Loucy (cell line): ENCODE measurements around the gene TUT4.

ENCODE experiments used
- H2AFZ ChIP-seq: fragments of 200-600 bp; sonication (generic); 2 replicates; pipeline ENCODE4 v1.6.0; 2016; ENCODE audit warnings: antibody characterized with exemption, mild to moderate bottlenecking, low read length, moderate library complexity
- H3F3A ChIP-seq: fragments of 200-600 bp; 2 replicates; pipeline ENCODE4 v1.6.0; 2016; ENCODE audit warnings: antibody characterized with exemption, low read depth, mild to moderate bottlenecking
- H3K27me3 ChIP-seq: fragments of 200-600 bp; sonication (generic); 2 replicates; pipeline ENCODE4 v1.6.1; 2014; ENCODE audit warnings: low read length, mild to moderate bottlenecking; ENCODE audit not compliant: insufficient read depth, poor library complexity, severe bottlenecking
- H3K36me3 ChIP-seq: fragments of 200-600 bp; sonication (generic); 2 replicates; pipeline ENCODE4 v1.6.1; 2016; ENCODE audit warnings: low read length; ENCODE audit not compliant: insufficient read depth
- H3K4me1 ChIP-seq: fragments of 200-600 bp; sonication (generic); 2 replicates; pipeline ENCODE4 v1.5.1; 2014; ENCODE audit warnings: low read length, mild to moderate bottlenecking; ENCODE audit not compliant: insufficient read depth, poor library complexity, severe bottlenecking
- H3K4me2 ChIP-seq: fragments of 200-600 bp; sonication (generic); 2 replicates; pipeline ENCODE4 v1.6.0; 2014; ENCODE audit warnings: antibody characterized with exemption, low read length, low read depth, mild to moderate bottlenecking; ENCODE audit not compliant: poor library complexity, severe bottlenecking
- H3K4me3 ChIP-seq: fragments of 200-600 bp; sonication (generic); 2 replicates; pipeline ENCODE4 v1.5.1; 2014; ENCODE audit warnings: low read length, mild to moderate bottlenecking, mixed read lengths; ENCODE audit not compliant: poor library complexity, severe bottlenecking
- H3K79me2 ChIP-seq: fragments of 200-600 bp; sonication (generic); 2 replicates; pipeline ENCODE4 v1.6.1; 2014; ENCODE audit warnings: low read length; ENCODE audit not compliant: insufficient read depth
- H3K9ac ChIP-seq: fragments of 200-600 bp; sonication (generic); 2 replicates; pipeline ENCODE4 v1.6.0; 2014; ENCODE audit warnings: mild to moderate bottlenecking, low read depth, low read length, moderate library complexity; ENCODE audit not compliant: poor library complexity, severe bottlenecking
- H3K9me2 ChIP-seq: fragments of 200-600 bp; sonication (generic); replicated peaks from 2 replicates; pipeline ENCODE4 v1.6.1; 2016; ENCODE audit warnings: low read depth, low read length, mixed read lengths
- H3K9me3 ChIP-seq: fragments of 200-600 bp; sonication (generic); 2 replicates; pipeline ENCODE4 v1.6.1; 2014; ENCODE audit warnings: mild to moderate bottlenecking, antibody characterized with exemption, low read length, low read depth; ENCODE audit not compliant: insufficient read depth
- H4K20me1 ChIP-seq: fragments of 200-600 bp; sonication (generic); 2 replicates; pipeline ENCODE4 v1.6.0; 2014; ENCODE audit warnings: antibody characterized with exemption, low read length, mild to moderate bottlenecking; ENCODE audit not compliant: insufficient read depth, poor library complexity, severe bottlenecking
- CTCF ChIP-seq: fragments of 200-600 bp; sonication (generic); conservative IDR thresholded peaks from 2 replicates; pipeline ENCODE4 v1.5.1; 2014; ENCODE audit warnings: mild to moderate bottlenecking, antibody characterized with exemption, low read length
- EZH2phosphoT487 ChIP-seq: fragments of 200-600 bp; IDR thresholded peaks from 2 replicates; pipeline ENCODE4 v1.6.1; 2018; ENCODE audit warnings: antibody characterized with exemption, mild to moderate bottlenecking, moderate library complexity, borderline replicate concordance

The TUT4 gene

GRCh38 chr1:52386458-52386857 lies 166.4 kb downstream of the TUT4 start:
- no peak overlapping the region for H2AFZ ChIP-seq
- no peaks in the 10 kb centered on the region for H3K9me3 ChIP-seq
- TF ChIP-seq EZH2phosphoT487: no peak
- no peak for TF ChIP-seq CTCF
- no peaks in the 10 kb centered on the region for H3F3A ChIP-seq
- peaks cover 80% of the 10 kb centered on the region for H3K36me3 ChIP-seq
- H4K20me1 ChIP-seq: no peaks in the 10 kb centered on the region
- H3K4me3 ChIP-seq: no peak overlapping the region
- H3K27me3 ChIP-seq: no peaks in the 10 kb centered on the region
- H3K4me1 ChIP-seq: no peaks in the 10 kb centered on the region
- H3K4me2 ChIP-seq: no peak overlapping the region
- no peaks in the 10 kb centered on the region for H3K9me2 ChIP-seq
- no peaks in the 10 kb centered on the region for H3K79me2 ChIP-seq
- H3K9ac ChIP-seq: no peak overlapping the region

- Histone ChIP-seq H3K9me2 (no peaks in the 10 kb centered on the region), H3K4me3 (no peak overlapping the region), H3K9ac (no peak overlapping the region), H3F3A (no peaks in the 10 kb centered on the region), H2AFZ (no peak overlapping the region), H3K4me2 (no peak overlapping the region), H3K36me3 (peaks cover 89% of the 10 kb centered on the region), H3K9me3 (no peaks in the 10 kb centered on the region), H3K4me1 (no peaks in the 10 kb centered on the region), H4K20me1 (no peaks in the 10 kb centered on the region), H3K27me3 (no peaks in the 10 kb centered on the region), H3K79me2 (no peaks in the 10 kb centered on the region)
- TF ChIP-seq EZH2phosphoT487 (no peak), CTCF (no peak)
Observed at GRCh38 chr1:52385376-52385775, 167.5 kb downstream of the TUT4 start.
